ENCODE measurements around the gene TERT.

The TERT gene

DNA sequence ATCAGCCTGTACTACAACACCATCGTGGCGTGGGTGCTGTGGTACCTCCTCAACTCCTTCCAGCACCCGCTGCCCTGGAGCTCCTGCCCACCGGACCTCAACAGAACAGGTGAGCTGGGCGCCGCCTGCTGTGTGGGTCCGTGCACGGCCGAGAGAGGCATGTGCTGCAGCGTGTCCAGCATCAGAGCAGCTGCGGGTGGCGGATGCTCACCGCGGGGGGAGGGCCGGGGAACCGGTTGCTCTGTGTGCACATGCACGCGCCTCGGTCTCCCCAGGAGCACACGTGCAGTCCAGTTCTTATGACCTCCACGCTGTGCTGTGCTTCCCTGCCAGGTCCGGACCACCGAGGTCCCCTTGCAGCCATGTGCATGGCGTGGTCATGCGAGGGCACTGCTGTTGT lies 62.1 kb downstream of the TERT start:
- no peak overlapping the region for H2AK5ac ChIP-seq (ENCODE audit: low read depth, low read length)
- no peaks in the 10 kb centered on the region for H3K36me3 ChIP-seq (replicated peaks in 1 of 2; ENCODE audit: control insufficient read depth in 2 of 2, insufficient read depth in 2 of 2, low read length in 2 of 2)
- no CpG with 5 or more reads among the region's 25 CpGs for WGBS, 2 donors (ENCODE audit: extremely low coverage in 2 of 2, insufficient read length in 2 of 2, insufficient replicate concordance in 1 of 2)
- no peaks in the 10 kb centered on the region for H3K79me1 ChIP-seq (ENCODE audit: low read depth, low read length)
- no peak overlapping the region for H4K91ac ChIP-seq (ENCODE audit: low read depth, low read length, poor library complexity)
- H3K27ac ChIP-seq (replicated peaks; ENCODE audit: low read length): no peak overlapping the region
- H3K4ac ChIP-seq (ENCODE audit: low read length): no peak overlapping the region
- no peak overlapping the region for H3K18ac ChIP-seq (ENCODE audit: low read length)
- DNase-seq (ENCODE audit: low spot score): no peak
- no peak overlapping the region for H2BK12ac ChIP-seq (ENCODE audit: low read length)
- no peak overlapping the region for H2BK5ac ChIP-seq (ENCODE audit: low read length)
- H3K23ac ChIP-seq (ENCODE audit: low read depth, low read length, poor library complexity): peak overlapping the region; percentile 37
- no peak overlapping the region for H3K4me2 ChIP-seq (ENCODE audit: insufficient read depth, low read length, poor library complexity, severe bottlenecking)
- no peak overlapping the region for H2BK15ac ChIP-seq (ENCODE audit: low read length)
- peak overlapping the region; percentile 4 for H4K8ac ChIP-seq (ENCODE audit: low read depth, low read length)
- peaks cover 0 to 16% (median 0%) of the 10 kb centered on the region in 3 experiments for H3K27me3 ChIP-seq (ENCODE audit: control insufficient read depth in 3 of 3, insufficient read depth in 3 of 3, low read depth in 1 of 3, low read length in 3 of 3)
- no peak overlapping the region for H2AFZ ChIP-seq (ENCODE audit: low read length)
- peak overlapping the region; percentile 44 for H3K9ac ChIP-seq (ENCODE audit: low read depth, low read length, poor library complexity)
- H3K9me3 ChIP-seq (replicated peaks in 1 of 2; ENCODE audit: control insufficient read depth in 2 of 2, insufficient read depth in 1 of 2, low read depth in 1 of 2, low read length in 2 of 2): peaks cover 5 to 10% of the 10 kb centered on the region in 2 donors
- peak overlapping the region; percentile 5 for H3K14ac ChIP-seq (ENCODE audit: low read length)
- H3K4me3 ChIP-seq (ENCODE audit: low read length in 2 of 2): peak overlapping the region in 1 of 2 donors; percentile 24
- H2BK120ac ChIP-seq (ENCODE audit: low read depth, low read length): no peak overlapping the region
- peaks cover 0 to 3% of the 10 kb centered on the region in 2 donors for H3K4me1 ChIP-seq (ENCODE audit: control insufficient read depth in 2 of 2, insufficient read depth in 1 of 2, low read depth in 1 of 2, low read length in 2 of 2)

DNA sequence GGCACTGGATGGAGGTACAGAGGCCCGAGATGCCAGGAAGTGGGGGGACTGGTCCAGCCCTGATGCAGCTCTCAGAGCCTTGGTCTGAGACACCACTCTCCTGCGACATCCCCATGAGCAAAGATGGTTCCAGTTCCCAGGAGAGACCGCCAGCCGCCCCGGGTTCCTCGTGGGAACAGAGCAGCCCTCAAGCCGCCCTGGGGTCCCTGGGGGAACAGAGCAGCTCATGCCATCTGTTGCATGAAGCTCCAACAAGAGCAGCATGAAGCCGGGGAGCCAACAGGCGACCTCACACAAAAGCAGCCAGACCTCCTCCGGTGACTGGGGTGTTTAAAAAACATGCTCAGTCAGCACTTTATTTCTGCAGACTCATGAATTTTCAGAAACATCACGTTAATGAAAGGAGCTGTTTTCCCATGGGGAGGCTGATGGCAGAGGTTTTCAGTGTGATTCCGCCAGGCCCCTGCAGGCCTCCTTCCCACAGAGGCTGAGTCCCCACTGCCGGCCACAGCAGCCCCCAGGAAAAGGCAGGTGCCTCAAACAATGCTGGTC lies 63.4 kb downstream of the TERT start:
- H2AK5ac ChIP-seq (ENCODE audit: low read depth, low read length): peak overlapping the region; percentile 46
- H3K23ac ChIP-seq (ENCODE audit: low read depth, low read length, poor library complexity): no peak overlapping the region
- no peak overlapping the region for H2BK5ac ChIP-seq (ENCODE audit: low read length)
- no peak overlapping the region for H3K9ac ChIP-seq (ENCODE audit: low read depth, low read length, poor library complexity)
- peaks cover 0 to 16% (median 0%) of the 10 kb centered on the region in 3 experiments for H3K27me3 ChIP-seq (ENCODE audit: control insufficient read depth in 3 of 3, insufficient read depth in 3 of 3, low read depth in 1 of 3, low read length in 3 of 3)
- peak overlapping the region; percentile 53 for H4K91ac ChIP-seq (ENCODE audit: low read depth, low read length, poor library complexity)
- no peak overlapping the region for H3K4ac ChIP-seq (ENCODE audit: low read length)
- H3K14ac ChIP-seq (ENCODE audit: low read length): peak overlapping the region; percentile 38
- H3K27ac ChIP-seq (replicated peaks; ENCODE audit: low read length): no peak overlapping the region
- no peak overlapping the region for H2BK15ac ChIP-seq (ENCODE audit: low read length)
- no peaks in the 10 kb centered on the region for H3K36me3 ChIP-seq (replicated peaks in 1 of 2; ENCODE audit: control insufficient read depth in 2 of 2, insufficient read depth in 2 of 2, low read length in 2 of 2)
- peaks cover 5 to 8% of the 10 kb centered on the region in 2 donors for H3K9me3 ChIP-seq (replicated peaks in 1 of 2; ENCODE audit: control insufficient read depth in 2 of 2, insufficient read depth in 1 of 2, low read depth in 1 of 2, low read length in 2 of 2)
- H3K4me1 ChIP-seq (ENCODE audit: control insufficient read depth in 2 of 2, insufficient read depth in 1 of 2, low read depth in 1 of 2, low read length in 2 of 2): peaks cover 0 to 3% of the 10 kb centered on the region in 2 donors
- no peaks in the 10 kb centered on the region for H3K79me1 ChIP-seq (ENCODE audit: low read depth, low read length)
- no peak overlapping the region for H2BK120ac ChIP-seq (ENCODE audit: low read depth, low read length)
- H4K8ac ChIP-seq (ENCODE audit: low read depth, low read length): peak overlapping the region; percentile 17
- H3K18ac ChIP-seq (ENCODE audit: low read length): peak overlapping the region; percentile 38
- no peak for DNase-seq (ENCODE audit: low spot score)
- no peak overlapping the region for H3K4me3 ChIP-seq (ENCODE audit: low read length in 2 of 2)
- H2AFZ ChIP-seq (ENCODE audit: low read length): no peak overlapping the region
- H2BK12ac ChIP-seq (ENCODE audit: low read length): no peak overlapping the region
- no peak overlapping the region for H3K4me2 ChIP-seq (ENCODE audit: insufficient read depth, low read length, poor library complexity, severe bottlenecking)
- WGBS, 2 donors (ENCODE audit: extremely low coverage in 2 of 2, insufficient read length in 2 of 2, insufficient replicate concordance in 1 of 2): no CpG with 5 or more reads among the region's 13 CpGs

DNA sequence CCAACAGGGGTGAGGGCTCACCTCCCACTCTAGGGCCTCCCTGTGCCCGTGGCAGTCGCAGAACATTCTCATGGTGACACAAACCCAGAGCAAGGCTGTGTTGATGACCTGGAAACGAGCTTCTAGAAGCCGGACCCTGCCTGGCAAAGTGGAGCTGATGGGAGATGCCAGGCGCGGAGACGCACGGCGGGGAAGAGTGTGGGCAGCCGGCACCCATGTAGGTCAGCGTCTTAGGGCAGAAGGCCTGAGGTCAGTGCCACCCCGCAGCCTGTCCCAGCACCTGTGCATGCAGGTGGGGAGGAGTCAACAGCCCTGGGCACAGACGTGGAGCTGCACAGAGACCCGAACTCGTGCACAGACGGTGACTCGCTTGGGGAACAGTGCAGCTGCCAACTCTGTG lies 64.3 kb downstream of the TERT start:
- peak overlapping the region; percentile 71 for H2BK15ac ChIP-seq (ENCODE audit: low read length)
- WGBS, 2 donors (ENCODE audit: extremely low coverage in 2 of 2, insufficient read length in 2 of 2, insufficient replicate concordance in 1 of 2): no CpG with 5 or more reads among the region's 17 CpGs

DNA sequence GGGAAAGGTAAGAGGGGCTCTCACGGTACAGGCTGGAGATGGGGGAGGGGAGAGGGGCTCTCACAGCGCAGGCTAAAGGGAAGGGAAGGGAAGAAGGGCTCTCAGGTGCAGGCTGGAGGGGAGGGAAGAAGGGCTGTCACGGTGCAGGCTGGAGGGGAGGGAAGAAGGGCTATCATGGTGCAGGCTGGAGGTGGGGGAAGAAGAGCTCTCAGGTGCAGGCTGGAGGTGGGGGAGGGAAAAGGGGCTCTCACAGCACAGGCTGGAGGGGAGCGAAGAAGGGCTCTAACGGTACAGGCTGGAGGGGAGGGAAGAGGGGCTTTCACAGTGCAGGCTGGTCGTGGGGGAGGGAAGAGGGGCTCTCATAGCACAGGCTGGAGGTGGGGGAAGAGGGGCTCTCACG lies 65.0 kb downstream of the TERT start:
- peak overlapping the region; percentile 56 for H2AK5ac ChIP-seq (ENCODE audit: low read depth, low read length)
- H3K14ac ChIP-seq (ENCODE audit: low read length): peak overlapping the region; percentile 82
- H3K27ac ChIP-seq (replicated peaks; ENCODE audit: low read length): no peak overlapping the region
- peak overlapping the region; percentile 48 for H3K18ac ChIP-seq (ENCODE audit: low read length)
- no peak for DNase-seq (ENCODE audit: low spot score)
- no peak overlapping the region for H3K4me3 ChIP-seq (ENCODE audit: low read length in 2 of 2)
- no peak overlapping the region for H2BK5ac ChIP-seq (ENCODE audit: low read length)
- peaks cover 0 to 29% (median 0%) of the 10 kb centered on the region in 3 experiments for H3K27me3 ChIP-seq (ENCODE audit: control insufficient read depth in 3 of 3, insufficient read depth in 3 of 3, low read depth in 1 of 3, low read length in 3 of 3)
- H3K4me2 ChIP-seq (ENCODE audit: insufficient read depth, low read length, poor library complexity, severe bottlenecking): peak overlapping the region; percentile 25
- H3K4me1 ChIP-seq (ENCODE audit: control insufficient read depth in 2 of 2, insufficient read depth in 1 of 2, low read depth in 1 of 2, low read length in 2 of 2): peaks cover 0 to 3% of the 10 kb centered on the region in 2 donors
- H4K91ac ChIP-seq (ENCODE audit: low read depth, low read length, poor library complexity): no peak overlapping the region
- no peaks in the 10 kb centered on the region for H3K36me3 ChIP-seq (replicated peaks in 1 of 2; ENCODE audit: control insufficient read depth in 2 of 2, insufficient read depth in 2 of 2, low read length in 2 of 2)
- H3K79me1 ChIP-seq (ENCODE audit: low read depth, low read length): no peaks in the 10 kb centered on the region
- H2BK15ac ChIP-seq (ENCODE audit: low read length): no peak overlapping the region
- no peak overlapping the region for H2BK12ac ChIP-seq (ENCODE audit: low read length)
- H2BK120ac ChIP-seq (ENCODE audit: low read depth, low read length): peak overlapping the region; percentile 81
- no peak overlapping the region for H3K4ac ChIP-seq (ENCODE audit: low read length)
- H3K9ac ChIP-seq (ENCODE audit: low read depth, low read length, poor library complexity): peak overlapping the region; percentile 60
- H2AFZ ChIP-seq (ENCODE audit: low read length): no peak overlapping the region
- H3K23ac ChIP-seq (ENCODE audit: low read depth, low read length, poor library complexity): no peak overlapping the region
- no CpG with 5 or more reads among the region's 7 CpGs for WGBS, 2 donors (ENCODE audit: extremely low coverage in 2 of 2, insufficient read length in 2 of 2, insufficient replicate concordance in 1 of 2)
- H4K8ac ChIP-seq (ENCODE audit: low read depth, low read length): peak overlapping the region; percentile 48
- peaks cover 0 to under 1% of the 10 kb centered on the region in 2 donors for H3K9me3 ChIP-seq (replicated peaks in 1 of 2; ENCODE audit: control insufficient read depth in 2 of 2, insufficient read depth in 1 of 2, low read depth in 1 of 2, low read length in 2 of 2)

More for the DNA sequence above, 64.3 kb downstream of the TERT start:
- H3K4me1 ChIP-seq (ENCODE audit: control insufficient read depth in 2 of 2, insufficient read depth in 1 of 2, low read depth in 1 of 2, low read length in 2 of 2): peaks cover 0 to 3% of the 10 kb centered on the region in 2 donors
- H3K27me3 ChIP-seq (ENCODE audit: control insufficient read depth in 3 of 3, insufficient read depth in 3 of 3, low read depth in 1 of 3, low read length in 3 of 3): peaks cover 0 to 24% (median 0%) of the 10 kb centered on the region in 3 experiments
- no peak overlapping the region for H3K4me2 ChIP-seq (ENCODE audit: insufficient read depth, low read length, poor library complexity, severe bottlenecking)
- H2BK120ac ChIP-seq (ENCODE audit: low read depth, low read length): no peak overlapping the region
- no peak overlapping the region for H3K4me3 ChIP-seq (ENCODE audit: low read length in 2 of 2)
- H3K79me1 ChIP-seq (ENCODE audit: low read depth, low read length): no peaks in the 10 kb centered on the region
- H3K4ac ChIP-seq (ENCODE audit: low read length): peak overlapping the region; percentile 23
- H2AK5ac ChIP-seq (ENCODE audit: low read depth, low read length): peak overlapping the region; percentile 56
- H4K8ac ChIP-seq (ENCODE audit: low read depth, low read length): no peak overlapping the region
- H3K27ac ChIP-seq (replicated peaks; ENCODE audit: low read length): no peak overlapping the region
- peak overlapping the region; percentile 82 for H3K14ac ChIP-seq (ENCODE audit: low read length)
- DNase-seq (ENCODE audit: low spot score): no peak
- no peak overlapping the region for H2BK5ac ChIP-seq (ENCODE audit: low read length)
- H3K23ac ChIP-seq (ENCODE audit: low read depth, low read length, poor library complexity): peak overlapping the region; percentile 3
- no peaks in the 10 kb centered on the region for H3K36me3 ChIP-seq (replicated peaks in 1 of 2; ENCODE audit: control insufficient read depth in 2 of 2, insufficient read depth in 2 of 2, low read length in 2 of 2)
- H4K91ac ChIP-seq (ENCODE audit: low read depth, low read length, poor library complexity): no peak overlapping the region
- no peak overlapping the region for H2AFZ ChIP-seq (ENCODE audit: low read length)
- peak overlapping the region; percentile 27 for H3K18ac ChIP-seq (ENCODE audit: low read length)
- no peak overlapping the region for H2BK12ac ChIP-seq (ENCODE audit: low read length)
- peak overlapping the region; percentile 38 for H3K9ac ChIP-seq (ENCODE audit: low read depth, low read length, poor library complexity)
- H3K9me3 ChIP-seq (replicated peaks in 1 of 2; ENCODE audit: control insufficient read depth in 2 of 2, insufficient read depth in 1 of 2, low read depth in 1 of 2, low read length in 2 of 2): peaks cover 0 to 7% of the 10 kb centered on the region in 2 donors
